HEK293T (cell line): Measurements from ENCODE around the gene DMRT1.

Experiments
- FOXM1 ChIP-seq: fragments of 450-650 bp; IDR thresholded peaks from 2 replicates; pipeline ENCODE4 v1.6.1; 2017; ENCODE audit warnings: mild to moderate bottlenecking, borderline replicate concordance
- L3MBTL2 ChIP-seq: fragments of 450-650 bp; conservative IDR thresholded peaks from 2 replicates; pipeline ENCODE4 v1.6.1; 2016; ENCODE audit warnings: mild to moderate bottlenecking
- NFRKB ChIP-seq: fragments of 450-650 bp; IDR thresholded peaks from 2 replicates; pipeline ENCODE4 v1.6.1; 2016; ENCODE audit warnings: mild to moderate bottlenecking, moderate library complexity
- SP1 ChIP-seq: fragments of 450-650 bp; IDR thresholded peaks from 2 replicates; pipeline ENCODE4 v1.6.1; 2017

- TF ChIP-seq L3MBTL2, result no peak
- TF ChIP-seq SP1, result no peak
- no peak for TF ChIP-seq FOXM1
- no peak for TF ChIP-seq NFRKB
These were observed 163.7 kb downstream of the DMRT1 start for GRCh38 chr9:1005043-1005667.
